Glutamatergic neuron (in vitro differentiated cells): ENCODE data around the gene ADORA2A. TPM values are rescaled to one million over a fixed set of nuclear protein-coding genes. Genes with fewer than 3 reads are reported as not detected.

Experiments used
- DNase-seq: peaks from one replicate; pipeline ENCODE4 v3.0.0; 2022
- H3K27ac Mint-ChIP-seq: one replicate; pipeline ENCODE4 v1.8.0; 2020; ENCODE audit warnings: mild to moderate bottlenecking, mixed read lengths, inconsistent platforms; ENCODE audit not compliant: unreplicated experiment
- H3K27me3 Mint-ChIP-seq: one replicate; pipeline ENCODE4 v1.8.0; 2020; ENCODE audit warnings: mild to moderate bottlenecking, moderate library complexity, mixed read lengths, inconsistent platforms; ENCODE audit not compliant: unreplicated experiment
- H3K36me3 Mint-ChIP-seq: one replicate; pipeline ENCODE4 v1.8.0; 2020; ENCODE audit warnings: mild to moderate bottlenecking, mixed read lengths, inconsistent platforms; ENCODE audit not compliant: unreplicated experiment
- H3K4me1 Mint-ChIP-seq: one replicate; pipeline ENCODE4 v1.8.0; 2020; ENCODE audit warnings: mild to moderate bottlenecking, low read depth, mixed read lengths, inconsistent platforms; ENCODE audit not compliant: unreplicated experiment
- H3K4me3 Mint-ChIP-seq: one replicate; pipeline ENCODE4 v1.8.0; 2020; ENCODE audit warnings: mild to moderate bottlenecking, mixed read lengths, inconsistent platforms; ENCODE audit not compliant: unreplicated experiment
- H3K9me3 Mint-ChIP-seq: one replicate; pipeline ENCODE4 v1.8.0; 2020; ENCODE audit warnings: mild to moderate bottlenecking, moderate library complexity, mixed read lengths, inconsistent platforms; ENCODE audit not compliant: unreplicated experiment
- CTCF ChIP-seq: fragments of 200-600 bp; sonication (generic); IDR thresholded peaks from one replicate; pipeline ENCODE4 v1.5.0; 2021; ENCODE audit not compliant: partially characterized antibody, unreplicated experiment
- total RNA-seq: library from RNA; stranded (reverse); fragmentation: NEBNext Ultra II Directional; extraction: Animal tissue kit (Norgen Biotek cat#: 25700); gene quantifications from one replicate; pipeline ENCODE4 v1.2.1, GENCODE V29; 2021; ENCODE audit not compliant: unreplicated experiment

The ADORA2A gene
- total RNA-seq, 1 donor from 2014 or later = 15.9 TPM

DNA sequence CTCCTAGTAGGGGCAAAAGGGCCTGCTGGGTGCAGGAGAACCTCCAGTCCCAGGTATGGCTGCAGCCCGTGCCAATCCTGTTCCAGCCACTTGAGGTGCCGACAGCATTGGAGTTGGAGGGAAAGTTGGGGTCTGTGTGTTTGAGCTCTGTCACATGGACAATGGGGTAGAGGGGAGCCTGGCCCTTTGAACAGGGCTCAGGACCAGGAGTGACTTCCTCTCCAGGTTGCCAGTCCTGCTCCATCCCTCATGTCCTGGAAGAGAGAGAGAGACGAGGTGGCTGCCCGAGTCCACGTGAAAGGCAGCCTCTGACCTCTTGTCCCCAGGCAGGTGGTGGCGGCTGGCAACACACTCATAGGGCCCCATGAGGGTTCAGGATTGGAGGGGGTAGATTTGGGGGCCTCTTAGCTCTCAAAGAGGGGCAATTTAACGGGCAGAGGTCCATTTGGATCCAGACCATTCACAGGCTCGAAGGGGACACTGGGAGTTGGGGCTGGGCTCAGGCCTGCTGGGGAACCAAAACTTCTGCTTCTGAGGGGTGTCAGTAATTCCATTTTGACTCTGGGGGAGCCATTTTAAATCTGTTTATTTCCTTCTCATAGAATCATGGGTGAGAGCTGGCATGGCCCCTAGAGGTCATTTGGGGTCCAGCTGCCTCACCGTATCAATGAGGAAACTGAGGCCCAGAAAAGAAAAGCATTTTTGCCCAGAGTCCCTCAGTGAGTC lies 4.1 kb downstream of the ADORA2A start:
- H3K27me3 Mint-ChIP-seq = peaks cover 15% of the 10 kb centered on the region
- no peak for DNase-seq
- peaks cover 24% of the 10 kb centered on the region for H3K4me1 Mint-ChIP-seq
- no peaks in the 10 kb centered on the region for H3K36me3 Mint-ChIP-seq
- no peak for TF ChIP-seq CTCF
- H3K9me3 Mint-ChIP-seq = peaks cover 11% of the 10 kb centered on the region
- no peak overlapping the region for H3K27ac Mint-ChIP-seq
- H3K4me3 Mint-ChIP-seq = no peak overlapping the region

- Mint-ChIP-seq H3K27me3 (peaks cover 17% of the 10 kb centered on the region), H3K36me3 (no peaks in the 10 kb centered on the region), H3K4me3 (no peak overlapping the region), H3K9me3 (peaks cover 11% of the 10 kb centered on the region), H3K27ac (no peak overlapping the region), H3K4me1 (peaks cover 24% of the 10 kb centered on the region)
- TF ChIP-seq CTCF = no peak
- DNase-seq = no peak
Observed at GRCh38 chr22:24432059-24432853, 4.9 kb downstream of the ADORA2A start.

DNA sequence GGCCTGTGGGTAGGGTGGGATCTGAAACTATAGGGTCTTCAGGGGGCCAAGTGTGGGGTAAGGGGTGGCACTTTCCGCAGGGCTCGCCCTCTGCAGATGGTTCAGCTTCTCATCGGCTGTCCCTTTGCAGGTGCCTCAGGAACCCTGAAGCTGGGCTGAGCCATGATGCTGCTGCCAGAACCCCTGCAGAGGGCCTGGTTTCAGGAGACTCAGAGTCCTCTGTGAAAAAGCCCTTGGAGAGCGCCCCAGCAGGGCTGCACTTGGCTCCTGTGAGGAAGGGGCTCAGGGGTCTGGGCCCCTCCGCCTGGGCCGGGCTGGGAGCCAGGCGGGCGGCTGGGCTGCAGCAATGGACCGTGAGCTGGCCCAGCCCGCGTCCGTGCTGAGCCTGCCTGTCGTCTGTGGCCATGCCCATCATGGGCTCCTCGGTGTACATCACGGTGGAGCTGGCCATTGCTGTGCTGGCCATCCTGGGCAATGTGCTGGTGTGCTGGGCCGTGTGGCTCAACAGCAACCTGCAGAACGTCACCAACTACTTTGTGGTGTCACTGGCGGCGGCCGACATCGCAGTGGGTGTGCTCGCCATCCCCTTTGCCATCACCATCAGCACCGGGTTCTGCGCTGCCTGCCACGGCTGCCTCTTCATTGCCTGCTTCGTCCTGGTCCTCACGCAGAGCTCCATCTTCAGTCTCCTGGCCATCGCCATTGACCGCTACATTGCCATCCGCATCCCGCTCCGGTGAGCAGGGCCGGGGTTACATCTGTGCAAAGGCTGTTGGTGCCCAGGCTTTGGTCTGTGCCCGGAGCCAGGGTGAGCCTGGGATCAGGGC lies 5.8 kb downstream of the ADORA2A start:
- no peak overlapping the region for H3K27ac Mint-ChIP-seq
- H3K4me3 Mint-ChIP-seq = no peak overlapping the region
- peaks cover 19% of the 10 kb centered on the region for H3K27me3 Mint-ChIP-seq

DNA sequence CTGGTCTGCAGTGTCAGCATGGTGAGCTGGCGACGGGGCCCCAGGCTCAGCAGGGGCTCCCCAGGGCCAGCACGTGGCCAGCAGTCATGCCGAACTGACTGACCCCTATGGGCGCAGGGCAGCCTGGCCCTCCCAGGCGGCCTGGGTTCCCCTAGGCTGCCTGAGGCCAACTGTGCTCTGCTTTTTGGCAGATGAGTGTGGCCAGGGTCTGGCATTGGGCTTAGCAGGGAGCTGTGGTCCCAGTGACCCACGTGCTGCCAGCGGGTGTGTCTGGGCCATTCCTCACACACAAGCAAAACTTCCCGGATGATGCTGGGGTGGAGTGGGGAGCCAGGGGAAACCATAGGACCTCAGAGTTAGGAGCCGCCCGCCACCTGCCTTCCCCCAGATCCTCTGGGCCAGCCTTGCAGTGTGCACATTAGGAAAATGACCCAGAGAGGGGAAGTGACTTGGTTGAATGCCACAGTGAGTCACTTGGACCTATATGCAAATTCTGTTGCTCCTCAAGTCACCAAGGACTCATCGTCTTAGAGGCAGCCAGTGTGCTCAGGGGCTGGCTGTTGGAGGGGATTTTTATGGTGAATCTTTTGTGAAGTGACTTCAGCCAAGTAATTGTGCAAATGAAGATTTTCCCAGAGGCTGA lies 6.5 kb downstream of the ADORA2A start:
- no peak for TF ChIP-seq CTCF
- no peaks in the 10 kb centered on the region for H3K36me3 Mint-ChIP-seq
- peak; percentile 9 for DNase-seq
- H3K27me3 Mint-ChIP-seq = peaks cover 14% of the 10 kb centered on the region
- H3K27ac Mint-ChIP-seq = no peak overlapping the region
- peaks cover 3% of the 10 kb centered on the region for H3K9me3 Mint-ChIP-seq
- H3K4me1 Mint-ChIP-seq = peaks cover 16% of the 10 kb centered on the region
- no peak overlapping the region for H3K4me3 Mint-ChIP-seq

More for the DNA sequence above, 5.8 kb downstream of the ADORA2A start:
- no peak for TF ChIP-seq CTCF
- Mint-ChIP-seq H3K4me1 (peaks cover 23% of the 10 kb centered on the region), H3K36me3 (no peaks in the 10 kb centered on the region), H3K9me3 (peaks cover 9% of the 10 kb centered on the region)
- peak; percentile 6 for DNase-seq
